H9 (cell line): ENCODE results near the gene XDH. TPM values are rescaled to one million over a fixed set of nuclear protein-coding genes. Genes with fewer than 3 reads are reported as not detected.

Experiments
- DNase-seq: peaks from one replicate; pipeline ENCODE4 v3.0.0-alpha.2; 2017
- H2AFZ ChIP-seq: one replicate; pipeline ENCODE4 v1.6.1; 2013; ENCODE audit warnings: mild to moderate bottlenecking, low read length, control low read depth, moderate library complexity
- H2AK5ac ChIP-seq: 2 replicates; pipeline ENCODE4 v1.6.1; 2013; ENCODE audit warnings: low read length, control low read depth, mixed read lengths; ENCODE audit not compliant: insufficient read length
- H2BK120ac ChIP-seq: one replicate; pipeline ENCODE4 v1.6.1; 2013; ENCODE audit warnings: low read depth, mild to moderate bottlenecking, low read length, control low read depth, inconsistent platforms; ENCODE audit not compliant: poor library complexity, severe bottlenecking
- H2BK12ac ChIP-seq: 2 replicates; pipeline ENCODE4 v1.6.1; 2013; ENCODE audit warnings: low read length, control low read depth, mixed read lengths, low read depth; ENCODE audit not compliant: insufficient read length
- H2BK15ac ChIP-seq: 2 replicates; pipeline ENCODE4 v1.6.1; 2013; ENCODE audit warnings: low read depth, low read length, control low read depth
- H2BK20ac ChIP-seq: one replicate; pipeline ENCODE4 v1.6.1; 2013; ENCODE audit warnings: low read depth, mild to moderate bottlenecking, low read length, control low read depth, inconsistent platforms; ENCODE audit not compliant: poor library complexity, severe bottlenecking
- H2BK5ac ChIP-seq: 2 replicates; pipeline ENCODE4 v1.6.1; 2013; ENCODE audit warnings: low read length, control low read depth, mixed read lengths; ENCODE audit not compliant: insufficient read length
- H3K14ac ChIP-seq: 2 replicates; pipeline ENCODE4 v1.6.1; 2013; ENCODE audit warnings: low read length, control low read depth; ENCODE audit not compliant: insufficient read depth
- H3K18ac ChIP-seq: 2 replicates; pipeline ENCODE4 v1.6.1; 2013; ENCODE audit warnings: low read depth, mild to moderate bottlenecking, mixed read lengths, low read length, control low read depth; ENCODE audit not compliant: insufficient read length
- H3K23ac ChIP-seq: 2 replicates; pipeline ENCODE4 v1.6.1; 2013; ENCODE audit warnings: low read length, control low read depth, mixed read lengths, low read depth; ENCODE audit not compliant: insufficient read length
- H3K23me2 ChIP-seq: 2 replicates; pipeline ENCODE4 v1.6.1; 2013; ENCODE audit warnings: low read depth, mild to moderate bottlenecking, mixed read lengths, low read length, control low read depth; ENCODE audit not compliant: insufficient read length, poor library complexity, severe bottlenecking
- H3K27ac ChIP-seq: 2 replicates; pipeline ENCODE4 v1.5.1; 2013; ENCODE audit warnings: low read length, control low read depth, mixed read lengths, low read depth; ENCODE audit not compliant: insufficient read length
- H3K27me3 ChIP-seq: 2 replicates; pipeline ENCODE4 v1.6.1; 2013; ENCODE audit warnings: low read length, control low read depth, inconsistent platforms; ENCODE audit not compliant: insufficient read depth
- H3K4ac ChIP-seq: 2 replicates; pipeline ENCODE4 v1.6.1; 2013; ENCODE audit warnings: low read depth, mild to moderate bottlenecking, control low read depth, inconsistent platforms, low read length, moderate library complexity
- H3K4me1 ChIP-seq: 2 replicates; pipeline ENCODE4 v1.6.1; 2013; ENCODE audit warnings: low read length, control low read depth, inconsistent platforms; ENCODE audit not compliant: insufficient read depth
- H3K4me2 ChIP-seq: 2 replicates; pipeline ENCODE4 v1.6.1; 2013; ENCODE audit warnings: low read length, control low read depth, mixed read lengths; ENCODE audit not compliant: insufficient read length, insufficient read depth
- H3K56ac ChIP-seq: 2 replicates; pipeline ENCODE4 v1.6.1; 2013; ENCODE audit warnings: low read depth, mild to moderate bottlenecking, mixed read lengths, low read length, control low read depth; ENCODE audit not compliant: insufficient read length
- H3K79me1 ChIP-seq: 2 replicates; pipeline ENCODE4 v1.6.1; 2013; ENCODE audit warnings: low read depth, mild to moderate bottlenecking, moderate library complexity, low read length, control low read depth, inconsistent platforms; ENCODE audit not compliant: insufficient read depth, poor library complexity, severe bottlenecking
- H3K79me2 ChIP-seq: 2 replicates; pipeline ENCODE4 v1.6.1; 2013; ENCODE audit warnings: low read length, control low read depth, inconsistent platforms; ENCODE audit not compliant: insufficient read depth
- H3K9ac ChIP-seq: 2 replicates; pipeline ENCODE4 v1.6.1; 2013; ENCODE audit warnings: low read length, control low read depth, mixed read lengths; ENCODE audit not compliant: insufficient read length; ENCODE audit errors: extremely low read depth
- H3K9me3 ChIP-seq: one replicate; pipeline ENCODE4 v1.6.1; 2013; ENCODE audit warnings: low read depth, low read length, inconsistent platforms; ENCODE audit not compliant: control insufficient read depth
- H3T11ph ChIP-seq: one replicate; pipeline ENCODE4 v1.6.1; 2013; ENCODE audit warnings: mild to moderate bottlenecking, low read length, control low read depth, inconsistent platforms
- H4K20me1 ChIP-seq: one replicate; pipeline ENCODE4 v1.6.1; 2013; ENCODE audit not compliant: control insufficient read depth, insufficient read length, insufficient read depth
- H4K5ac ChIP-seq: 2 replicates; pipeline ENCODE4 v1.6.1; 2013; ENCODE audit warnings: low read depth, mild to moderate bottlenecking, mixed read lengths, low read length, control low read depth; ENCODE audit not compliant: insufficient read length
- H4K8ac ChIP-seq: replicated peaks from 2 replicates; pipeline ENCODE4 v1.6.1; 2013; ENCODE audit warnings: low read length, control low read depth, mixed read lengths, low read depth; ENCODE audit not compliant: insufficient read length
- H4K91ac ChIP-seq: 2 replicates; pipeline ENCODE4 v1.6.1; 2013; ENCODE audit warnings: low read depth, mild to moderate bottlenecking, moderate library complexity, mixed read lengths, low read length, control low read depth; ENCODE audit not compliant: insufficient read length
- H3K27ac Mint-ChIP-seq, 3 experiments: 2 replicates in 2 of 3; 3 replicates in 1 of 3; pipeline ENCODE4 v1.8.0; 2020 to 2021; ENCODE audit warnings: mixed read lengths in 3 of 3, mild to moderate bottlenecking in 1 of 3, moderate library complexity in 1 of 3
- H3K27me3 Mint-ChIP-seq: 2 replicates; pipeline ENCODE4 v1.8.0; 2021; ENCODE audit warnings: low read depth, mild to moderate bottlenecking, moderate library complexity, mixed read lengths
- H3K36me3 Mint-ChIP-seq, 3 experiments: 2 replicates in 2 of 3; 3 replicates in 1 of 3; pipeline ENCODE4 v1.8.0; 2020 to 2021; ENCODE audit warnings: low read depth in 3 of 3, mixed read lengths in 3 of 3; ENCODE audit not compliant: insufficient read depth in 1 of 3
- H3K4me1 Mint-ChIP-seq, 2 experiments: 2 replicates each; pipeline ENCODE4 v1.8.0; 2020; ENCODE audit warnings: mixed read lengths in 2 of 2
- H3K4me3 Mint-ChIP-seq, 2 experiments: 2 replicates in 1 of 2; 3 replicates in 1 of 2; pipeline ENCODE4 v1.8.0; 2020 to 2021; ENCODE audit warnings: mild to moderate bottlenecking in 2 of 2, mixed read lengths in 2 of 2, moderate library complexity in 1 of 2
- H3K9me3 Mint-ChIP-seq, 2 experiments: 2 replicates in 1 of 2; 3 replicates in 1 of 2; pipeline ENCODE4 v1.8.0; 2020; ENCODE audit warnings: mild to moderate bottlenecking in 2 of 2, mixed read lengths in 2 of 2, moderate library complexity in 1 of 2
- CTCF ChIP-seq: fragments of 200-600 bp; sonication (generic); conservative IDR thresholded peaks from 3 replicates; pipeline ENCODE4 v1.8.0; 2021; ENCODE audit warnings: antibody characterized with exemption, mild to moderate bottlenecking
- whole genome bisulfite sequencing: extraction: QIAGEN DNeasy Blood & Tissue Kit; methylation state at CpG from one replicate; pipeline ENCODE4 v1.1.7; 2013; ENCODE audit warnings: missing lambda C conversion rate, low lambda C conversion rate, mixed read lengths; ENCODE audit not compliant: insufficient read length; ENCODE audit errors: extremely low coverage; 5-methylcytosine and 5-hydroxymethylcytosine counted together
- total RNA-seq: library from RNA; stranded (reverse); gene quantifications from 2 replicates; pipeline ENCODE4 v1.2.1, GENCODE V29; 2021

Gene XDH
- total RNA-seq, 1 experiment from 2014 or later, result 1.4 TPM

GRCh38 chr2:31297751-31298150 is 116.8 kb downstream of the XDH start:
- Histone ChIP-seq H3K79me1 (no peaks in the 10 kb centered on the region), H3K4me1 (no peaks in the 10 kb centered on the region; the same call in 1 of the 2 replicates), H3T11ph (no peak overlapping the region), H4K20me1 (no peaks in the 10 kb centered on the region), H2BK20ac (no peak overlapping the region), H3K27me3 (no peaks in the 10 kb centered on the region), H2BK5ac (no peak overlapping the region), H4K5ac (no peak overlapping the region), H2BK12ac (no peak overlapping the region), H3K4me2 (no peak overlapping the region), H4K91ac (no peak overlapping the region), H2AFZ (no peak overlapping the region), H2BK120ac (no peak overlapping the region), H2AK5ac (no peak overlapping the region), H3K4ac (no peak overlapping the region), H4K8ac (no peak overlapping the region), H3K23ac (no peak overlapping the region), H3K14ac (no peak overlapping the region), H3K9me3 (no peaks in the 10 kb centered on the region), H3K79me2 (no peaks in the 10 kb centered on the region), H3K23me2 (no peaks in the 10 kb centered on the region), H3K9ac (no peak overlapping the region), H3K18ac (no peak overlapping the region), H3K56ac (no peak overlapping the region), H2BK15ac (no peak overlapping the region), H3K27ac (no peak overlapping the region)
- Mint-ChIP-seq H3K4me3 (no peak overlapping the region), H3K36me3 (no peaks in the 10 kb centered on the region), H3K9me3 (peaks cover 0 to 2% of the 10 kb centered on the region in 2 experiments; a peak in 1 of 5 replicates), H3K27ac (no peak overlapping the region), H3K27me3 (no peaks in the 10 kb centered on the region), H3K4me1 (peaks cover 40 to 45% of the 10 kb centered on the region in 2 experiments)
- DNase-seq, result no peak
- no CpG with 5 or more reads among the region's 1 CpG for WGBS
- no peak for TF ChIP-seq CTCF
